CD4-positive, alpha-beta T cell treated with Interferon gamma for 1 hour (primary cell): ENCODE measurements around the gene SNAP29.
"Not testable (repeated sequence)": the region's sequence is repeated elsewhere in the genome, so short reads cannot be mapped to it uniquely, and the experiment has no call there.

Experiments used
- DNase-seq: peaks from one replicate; pipeline ENCODE4 v3.0.0-alpha.2; 2020

SNAP29 gene

DNA sequence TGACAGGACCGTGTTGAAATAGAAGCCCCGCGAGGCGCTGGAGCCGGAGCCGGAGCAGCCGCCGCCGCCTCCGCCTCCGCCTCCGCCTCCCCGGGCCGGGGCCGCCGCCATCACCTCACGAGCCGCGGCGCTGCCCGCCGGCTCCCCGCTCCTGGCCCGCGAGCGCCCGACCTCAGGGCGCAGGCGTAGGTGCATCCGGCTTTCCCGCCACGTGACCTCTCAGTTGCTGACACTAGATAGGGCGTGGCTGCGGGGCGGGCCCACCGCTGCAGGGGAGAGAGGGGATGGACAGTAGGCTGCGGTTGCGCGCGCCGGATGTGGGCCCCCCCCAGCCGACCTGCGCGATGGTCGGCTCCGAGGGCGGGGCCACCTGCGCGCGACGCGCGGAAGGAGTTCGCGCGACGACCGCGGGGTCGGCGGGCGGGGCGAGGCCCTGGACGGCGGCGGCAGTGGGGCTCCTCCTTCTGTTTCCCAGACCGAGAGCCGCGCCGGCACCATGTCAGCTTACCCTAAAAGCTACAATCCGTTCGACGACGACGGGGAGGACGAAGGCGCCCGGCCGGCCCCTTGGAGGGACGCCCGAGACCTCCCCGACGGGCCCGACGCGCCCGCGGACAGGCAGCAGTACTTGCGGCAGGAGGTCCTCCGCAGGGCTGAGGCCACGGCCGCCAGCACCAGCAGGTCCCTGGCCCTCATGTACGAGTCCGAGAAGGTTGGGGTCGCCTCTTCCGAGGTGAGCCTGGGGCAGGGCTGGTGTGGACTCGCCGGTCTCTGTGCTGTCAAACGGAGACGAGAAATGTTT, at the start of gene SNAP29, which contains the start of gene PI4KA:
SNAP29 (plus strand) TSS at position 393 of the 802 bp plus-strand sequence; CDS start at position 497, 104 bp downstream.
PI4KA (minus strand) TSS at position 197 of the 802 bp plus-strand sequence; CDS start at position 111, 86 bp downstream.
- peak; percentile 98 for DNase-seq

DNA sequence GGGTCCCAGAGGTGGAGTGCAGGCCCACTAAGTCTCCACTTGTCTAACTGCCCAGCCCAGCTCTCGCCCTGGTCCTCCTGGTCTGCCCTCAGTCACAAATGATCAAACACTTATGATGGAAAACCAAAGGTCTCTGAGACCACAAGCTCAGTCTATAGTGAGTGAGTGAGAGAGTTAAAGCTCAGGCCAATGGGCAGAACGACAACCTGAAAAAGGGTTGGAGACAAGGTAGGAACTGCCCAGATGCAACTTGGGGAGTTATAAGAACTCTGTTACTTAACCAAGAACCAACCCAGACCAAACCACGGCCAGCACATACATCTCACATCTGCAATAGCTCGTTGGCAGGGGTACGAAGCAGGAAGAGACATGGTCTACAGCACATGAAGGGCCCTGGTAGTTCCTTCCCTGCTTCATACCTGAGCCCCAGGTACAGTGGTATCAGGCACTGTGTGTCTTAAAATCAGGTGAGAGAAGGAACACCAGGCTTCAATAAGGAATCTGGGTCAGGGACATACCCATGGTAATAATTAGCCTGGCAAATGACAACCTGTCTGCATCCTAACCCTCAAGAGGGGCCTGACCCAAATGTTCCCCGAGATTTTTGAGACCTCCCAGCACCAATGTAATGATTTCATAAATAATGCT, 49.1 kb upstream of the SNAP29 start:
- DNase-seq = no peak

DNA sequence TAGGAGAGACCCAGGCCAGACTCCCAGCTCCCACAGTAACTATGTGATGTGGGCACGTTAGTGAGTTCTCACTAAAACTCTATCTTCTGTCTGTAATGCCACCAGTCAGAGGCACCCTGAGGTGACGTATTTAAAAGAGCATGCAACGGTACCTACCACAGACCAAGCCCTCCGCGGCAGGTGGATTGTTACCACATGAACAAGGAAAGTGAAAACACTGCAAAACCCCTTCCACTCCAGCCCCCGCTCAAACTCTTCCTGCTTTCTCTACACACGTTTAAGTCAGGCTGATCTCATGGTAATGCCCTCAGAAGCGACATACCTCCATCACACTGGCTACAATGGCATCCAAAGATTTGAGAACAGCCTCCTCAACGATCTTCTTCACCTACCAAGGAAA, 48.2 kb upstream of the SNAP29 start:
- peak; percentile 37 for DNase-seq

DNA sequence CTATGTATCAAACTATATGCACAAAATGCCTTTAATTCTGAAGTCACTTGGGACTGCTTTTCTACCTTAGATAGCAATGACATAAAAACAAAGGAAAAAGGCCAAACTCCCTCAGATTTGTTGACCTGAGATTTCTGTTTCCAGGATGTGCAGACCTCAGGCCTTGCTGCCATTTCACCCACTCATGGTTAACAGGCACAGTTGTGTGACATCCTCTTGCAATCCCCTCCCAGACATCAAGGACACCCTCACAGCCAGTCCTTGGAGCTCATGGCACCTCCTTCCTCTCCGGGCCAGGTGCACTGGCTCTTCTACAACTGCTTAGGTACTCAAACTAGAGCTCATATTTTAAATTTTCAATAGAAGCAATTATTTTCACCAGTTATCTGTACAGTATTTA, 47.6 kb upstream of the SNAP29 start:
- no peak for DNase-seq

DNA sequence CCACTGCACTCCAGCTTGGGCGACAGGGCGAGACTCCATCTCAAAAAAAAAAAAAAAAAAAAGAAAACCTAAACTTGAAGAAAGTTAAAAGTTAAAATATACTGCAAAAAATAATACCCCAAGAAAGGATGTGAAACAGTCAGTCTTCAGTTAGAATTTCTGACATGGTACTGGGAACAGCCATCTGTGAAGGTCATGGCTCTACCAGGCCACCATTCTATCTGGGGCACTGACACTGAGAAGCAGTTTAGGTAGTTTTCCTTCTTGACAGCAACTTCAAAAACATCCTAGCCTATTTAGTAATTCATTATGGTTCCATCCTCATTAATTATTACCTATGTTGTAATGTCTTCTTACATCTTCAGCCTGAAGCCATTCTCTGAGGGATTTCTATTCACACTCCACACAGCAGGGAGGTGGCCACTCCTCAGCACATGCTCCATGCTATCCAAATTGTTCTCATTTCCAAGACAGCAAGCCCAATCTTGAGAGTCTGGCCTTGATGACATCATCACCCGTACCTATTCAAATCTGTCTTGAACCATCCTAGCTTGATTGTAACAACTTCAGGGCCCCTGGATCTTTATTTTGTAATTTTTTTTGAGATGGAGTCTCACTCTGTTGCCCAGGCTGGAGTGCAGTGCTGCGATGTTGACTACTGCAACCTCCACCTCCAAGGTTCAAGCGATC, 46.7 kb upstream of the SNAP29 start:
- no peak for DNase-seq

DNA sequence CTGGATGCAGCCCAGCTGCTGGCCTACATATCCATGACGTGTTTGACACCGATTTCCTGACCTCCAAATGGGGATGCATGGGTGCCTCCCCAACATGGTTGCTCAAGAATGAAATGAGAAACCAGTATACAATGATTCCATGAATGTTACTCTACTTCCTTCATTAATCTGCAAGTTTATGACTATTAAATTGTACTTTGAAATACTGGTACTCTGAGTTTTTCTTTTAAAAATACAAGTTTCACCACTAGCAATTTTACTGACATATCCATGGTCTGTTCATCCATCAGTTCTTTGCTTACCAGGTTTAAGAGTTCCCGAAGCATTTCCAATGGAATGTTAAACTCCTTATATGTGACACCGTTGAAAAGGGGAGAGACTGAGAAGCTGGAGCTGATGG, 45.8 kb upstream of the SNAP29 start:
- DNase-seq = no peak

DNA sequence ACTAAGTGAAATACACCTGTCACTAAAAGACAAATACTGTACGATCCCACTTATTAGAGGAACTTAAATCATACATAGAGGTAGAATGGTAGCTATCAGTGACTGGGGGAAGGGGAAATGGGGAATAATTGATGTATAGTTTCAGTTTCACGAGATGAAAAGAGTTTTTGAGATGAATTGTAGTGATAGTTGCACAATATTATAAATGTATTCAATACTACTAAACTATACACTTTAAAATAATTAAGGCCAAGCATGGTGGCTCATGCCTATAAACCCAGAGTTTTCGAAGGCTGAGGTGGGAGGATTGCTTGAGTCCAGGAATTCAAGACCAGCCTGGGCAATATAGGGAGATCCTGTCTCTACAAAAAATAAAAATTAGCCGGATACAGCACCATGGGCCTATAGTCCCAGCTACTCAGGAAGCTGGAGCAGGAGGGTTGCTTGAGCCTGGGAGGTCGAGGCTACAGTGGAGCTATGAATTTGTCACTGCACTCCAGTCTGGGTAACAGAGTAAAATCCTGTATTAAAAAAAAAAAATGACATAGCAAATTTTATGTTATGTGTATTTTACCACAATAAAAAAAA, 44.5 kb upstream of the SNAP29 start:
- DNase-seq = no peak

DNA sequence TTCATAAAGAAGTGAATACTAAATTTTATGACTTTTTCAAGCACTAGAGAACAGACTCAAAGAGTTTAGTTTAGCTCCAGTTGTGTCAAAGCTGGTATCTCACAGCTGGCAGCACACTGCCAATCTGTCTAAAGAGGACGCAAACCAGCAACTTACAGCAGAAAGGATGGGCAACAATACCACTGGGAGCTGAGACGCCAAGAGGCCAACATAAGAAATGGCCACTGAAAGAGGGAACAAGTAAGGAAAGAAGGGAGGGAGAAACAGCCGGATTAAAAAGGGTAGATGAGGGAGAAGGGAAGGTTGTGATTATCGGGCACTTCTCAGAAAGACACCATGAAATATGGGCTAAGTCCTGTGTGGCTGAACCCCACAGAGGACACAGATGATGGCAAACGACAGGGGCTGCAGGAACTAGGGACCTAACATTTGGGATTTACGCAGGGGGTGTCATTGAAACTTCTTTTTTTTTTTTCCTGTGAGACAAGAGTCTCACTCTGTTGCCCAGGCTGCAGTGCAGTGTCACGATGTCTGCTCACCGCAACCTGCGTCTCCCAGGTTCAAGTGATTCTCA, 43.2 kb upstream of the SNAP29 start:
- no peak for DNase-seq

DNA sequence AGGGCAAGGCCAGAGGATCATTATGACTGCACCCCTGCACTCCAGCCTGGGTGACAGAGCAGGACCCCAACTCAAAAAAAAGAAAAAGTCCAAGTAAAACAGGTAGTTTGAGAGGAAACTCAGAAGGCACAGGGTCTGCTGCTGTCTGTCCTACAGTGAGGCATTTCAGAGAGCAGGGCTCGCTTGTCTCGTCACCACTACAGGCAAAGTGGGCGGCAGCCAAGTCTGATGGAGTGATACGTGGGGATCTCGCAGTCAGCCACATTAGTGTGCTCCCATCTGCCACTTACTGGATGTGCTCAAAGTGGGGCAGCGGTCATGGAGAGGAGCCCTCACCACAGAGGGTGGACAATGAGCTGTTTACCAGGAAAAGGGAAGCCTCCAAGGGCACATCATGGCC, 42.2 kb upstream of the SNAP29 start:
- DNase-seq = no peak

DNA sequence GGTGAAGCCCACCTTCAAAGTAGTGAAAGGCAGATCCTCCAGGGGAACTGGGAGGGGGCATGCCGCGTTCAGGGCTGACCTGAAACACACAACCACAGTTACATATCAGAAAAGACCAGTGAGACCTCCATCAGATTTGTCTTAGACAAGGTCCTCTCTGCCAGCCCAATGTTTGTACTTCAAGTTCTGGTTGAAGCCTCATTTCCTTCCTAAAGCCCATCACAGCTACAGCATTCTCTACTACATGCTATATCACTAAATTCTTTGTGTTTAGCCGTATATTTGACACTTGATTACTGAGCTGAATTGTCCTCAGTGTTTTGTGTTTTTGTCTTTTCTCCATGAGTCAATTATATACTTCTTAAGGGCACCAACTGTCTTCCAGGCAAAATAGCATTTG, 40.3 kb upstream of the SNAP29 start:
- no peak for DNase-seq

DNA sequence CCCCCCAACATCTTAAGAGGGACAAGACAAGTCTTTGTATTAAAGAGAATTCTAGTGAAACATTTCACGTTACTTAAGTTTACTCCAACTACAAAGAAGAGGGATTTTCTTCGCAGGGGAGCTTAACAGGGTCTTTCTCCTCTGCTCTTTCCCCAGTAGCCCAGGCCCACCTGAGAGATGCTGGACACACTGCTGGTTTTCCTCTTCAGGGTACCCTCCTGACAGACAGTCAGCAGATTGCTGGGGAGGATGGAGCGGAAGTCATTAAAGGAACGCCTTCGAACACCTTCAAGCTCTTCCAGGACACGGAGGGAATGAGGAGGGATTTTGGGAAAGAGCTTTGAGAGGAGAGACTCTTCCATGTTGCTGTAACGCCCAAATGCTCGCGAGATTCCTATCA, 39.3 kb upstream of the SNAP29 start:
- no peak for DNase-seq

DNA sequence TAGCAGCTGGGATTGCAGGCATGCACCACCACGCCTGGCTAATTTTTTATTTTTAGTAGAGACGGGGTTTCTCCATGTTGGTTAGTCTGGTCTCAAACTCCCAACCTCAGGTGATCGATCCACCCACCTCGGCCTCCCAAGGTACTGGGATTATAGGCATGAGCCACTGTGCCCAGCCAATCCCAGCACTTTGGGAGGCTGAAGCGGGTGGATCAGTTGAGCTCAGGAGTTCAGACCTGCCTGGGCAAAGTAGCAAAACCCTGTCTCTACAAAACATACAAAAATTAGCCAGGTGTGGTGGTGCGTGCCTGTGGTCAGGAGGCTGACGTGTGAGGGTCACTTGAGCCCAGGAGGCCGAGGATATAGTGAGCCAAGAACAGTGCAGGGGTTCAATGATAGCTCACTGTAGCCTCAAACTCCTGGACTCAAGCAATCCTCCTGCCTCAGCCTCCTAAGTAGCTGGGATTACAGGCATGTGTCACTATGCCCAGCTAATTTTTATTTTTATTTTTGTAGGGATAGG, 37.0 kb upstream of the SNAP29 start:
- DNase-seq = not testable (repeated sequence)

DNA sequence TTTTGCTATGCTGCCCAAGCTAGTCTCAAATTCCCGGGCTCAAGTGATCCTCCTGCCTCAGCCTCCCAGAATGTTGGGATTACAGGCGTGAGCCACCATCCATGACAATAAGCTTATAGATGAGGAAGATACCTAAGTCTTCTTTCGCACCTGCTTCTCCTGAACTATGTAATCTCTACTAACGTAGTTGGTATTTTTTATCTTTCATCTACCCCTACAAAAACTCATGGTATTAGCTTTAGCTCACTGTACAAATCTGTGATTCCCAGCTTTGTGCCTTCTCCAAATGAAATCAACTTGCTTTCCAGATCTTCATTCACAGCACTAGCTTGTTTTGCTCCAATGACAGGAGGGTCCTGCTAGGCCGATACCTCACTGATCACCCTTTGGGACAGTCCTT, 36.6 kb upstream of the SNAP29 start:
- no peak for DNase-seq

DNA sequence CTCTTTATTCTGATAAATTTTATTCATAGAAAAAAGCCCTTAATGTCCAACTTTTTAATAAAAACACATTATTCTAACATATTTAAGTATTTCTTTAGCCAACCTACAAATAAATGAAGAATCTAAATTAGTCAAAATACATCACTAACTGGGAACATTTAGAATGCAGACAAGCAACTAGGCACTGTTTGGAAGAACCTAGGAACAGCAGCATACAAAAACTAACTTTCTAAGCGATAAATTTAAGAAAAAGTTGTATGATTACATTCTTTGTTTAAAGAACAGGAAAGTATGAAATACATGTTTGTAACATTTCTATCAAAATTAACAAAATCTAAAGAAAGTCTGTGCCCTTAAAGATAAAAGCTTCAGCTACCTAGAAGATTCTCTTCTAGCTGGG, 35.5 kb upstream of the SNAP29 start:
- DNase-seq = no peak

DNA sequence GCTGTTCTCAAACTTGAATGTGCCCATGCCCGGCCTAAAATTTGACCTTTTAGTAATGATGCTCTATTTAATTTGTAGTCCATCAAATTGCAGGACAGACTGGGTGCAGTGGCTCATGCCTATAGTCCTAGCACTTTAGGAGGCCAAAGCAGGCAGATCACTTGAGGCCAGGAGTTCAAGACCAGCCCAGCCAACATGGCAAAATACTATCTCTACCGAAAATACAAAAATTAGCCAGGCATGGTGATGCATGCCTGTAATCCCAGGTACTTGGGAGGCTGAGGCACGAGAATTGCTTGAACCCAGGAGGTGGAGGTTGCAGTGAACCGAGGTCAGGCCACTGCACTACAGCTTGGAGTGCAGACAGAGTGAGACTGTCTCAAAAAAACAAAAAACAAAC, 33.6 kb upstream of the SNAP29 start:
- not testable (repeated sequence) for DNase-seq

DNA sequence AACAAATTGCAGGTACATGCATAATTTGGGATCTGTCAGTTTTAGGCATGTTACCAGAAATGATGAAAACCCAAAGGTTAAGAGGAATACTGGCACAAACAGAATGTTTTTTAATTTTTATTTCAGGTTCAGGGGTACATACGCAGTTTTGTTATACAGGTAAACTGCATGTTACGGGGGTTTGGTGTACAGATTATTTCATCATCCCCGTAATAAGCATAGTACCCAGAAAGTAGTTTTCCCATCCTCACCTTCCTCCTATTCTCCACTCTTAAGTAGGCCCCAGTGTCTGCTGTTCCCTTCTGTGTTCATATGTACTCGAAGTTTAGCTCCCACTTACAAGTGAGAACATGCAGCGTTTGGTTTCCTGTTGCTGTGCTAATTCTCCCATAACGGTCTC, 33.2 kb upstream of the SNAP29 start:
- no peak for DNase-seq

DNA sequence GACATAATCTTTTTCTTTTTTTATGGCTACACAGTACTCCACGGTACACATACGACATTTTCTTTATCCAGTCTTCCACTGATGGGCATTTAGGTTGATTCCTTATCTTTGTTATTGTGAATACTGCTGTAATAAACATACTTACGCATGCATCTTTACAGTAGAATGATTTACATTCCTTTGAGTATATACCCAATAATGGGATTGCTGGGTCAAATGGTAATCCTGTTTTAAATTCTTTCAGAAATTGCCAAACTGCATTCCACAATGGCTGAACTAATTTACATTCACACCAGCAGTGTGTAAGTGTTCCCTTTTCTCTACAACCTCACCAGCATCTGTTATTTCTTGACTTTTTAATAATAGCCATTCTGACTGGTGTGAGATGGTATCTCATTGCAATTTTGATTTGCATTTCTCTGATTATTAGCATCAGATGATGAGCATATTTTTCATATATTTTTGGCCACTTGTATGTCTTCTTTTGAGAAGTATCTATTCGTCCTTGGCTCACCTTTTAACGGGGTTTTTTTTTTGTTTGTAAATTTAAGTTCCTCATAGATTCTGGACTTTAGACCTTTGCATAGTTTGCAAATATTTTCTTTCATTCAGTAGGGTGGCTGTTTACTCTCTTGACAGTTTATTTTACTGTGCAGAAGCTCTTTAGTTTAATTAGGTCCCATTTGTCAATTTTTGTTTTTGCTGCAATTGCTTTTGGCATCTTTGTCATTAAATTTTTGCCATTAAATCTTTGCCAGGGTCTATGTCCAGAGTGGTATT, 32.2 kb upstream of the SNAP29 start:
- not testable (repeated sequence) for DNase-seq

DNA sequence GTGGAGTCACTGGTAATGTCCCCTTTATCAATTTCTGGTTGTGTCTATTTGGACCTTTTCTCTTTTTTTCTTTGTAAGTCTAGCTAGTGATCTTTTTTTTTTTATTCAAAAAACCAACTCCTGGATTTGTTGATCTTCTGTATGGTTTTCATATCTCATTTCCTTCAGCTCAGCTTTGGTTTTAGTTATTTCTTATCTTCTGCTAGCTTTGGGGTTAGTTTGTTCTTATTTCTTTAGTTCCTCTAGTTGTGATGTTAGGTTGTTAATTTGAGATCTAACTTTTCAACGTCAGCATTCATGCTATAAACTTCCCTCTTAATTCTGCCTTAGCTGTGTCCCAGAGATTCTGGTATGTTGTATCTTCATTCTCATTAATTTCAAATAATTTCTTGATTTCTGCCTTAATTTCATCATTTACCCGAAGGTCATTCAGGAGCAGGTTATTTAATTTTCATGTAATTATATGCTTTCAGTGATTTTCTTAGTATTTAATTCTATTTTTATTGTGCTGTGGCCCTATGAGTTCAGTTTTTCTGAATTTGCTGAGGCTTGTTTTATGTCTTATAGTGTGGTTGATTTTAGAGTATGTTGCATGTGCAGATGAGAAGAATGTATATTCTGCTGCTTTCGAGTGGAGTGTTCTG, 29.2 kb upstream of the SNAP29 start:
- DNase-seq = no peak

DNA sequence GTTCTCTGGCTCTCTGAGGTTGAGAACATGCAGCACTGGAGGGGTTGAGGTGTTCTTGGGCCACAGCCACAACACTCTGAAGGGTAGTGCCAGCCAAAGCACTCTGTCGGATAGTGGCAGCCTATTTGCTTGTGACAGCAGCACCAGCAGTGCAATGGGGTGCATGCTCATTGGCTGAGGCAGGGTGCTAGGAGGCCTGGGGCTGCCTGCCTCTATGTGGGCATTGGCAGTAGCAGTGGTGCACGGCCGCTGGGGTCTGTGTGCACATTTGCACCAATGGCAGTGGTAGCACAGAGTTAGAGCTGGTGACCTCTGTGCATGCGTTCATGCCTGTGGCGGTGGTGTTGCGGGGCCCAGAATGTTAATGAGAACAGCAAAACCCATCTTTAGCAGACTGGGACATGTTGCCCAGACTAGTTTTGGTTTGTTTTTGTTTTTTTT, 25.6 kb upstream of the SNAP29 start:
- DNase-seq = no peak

DNA sequence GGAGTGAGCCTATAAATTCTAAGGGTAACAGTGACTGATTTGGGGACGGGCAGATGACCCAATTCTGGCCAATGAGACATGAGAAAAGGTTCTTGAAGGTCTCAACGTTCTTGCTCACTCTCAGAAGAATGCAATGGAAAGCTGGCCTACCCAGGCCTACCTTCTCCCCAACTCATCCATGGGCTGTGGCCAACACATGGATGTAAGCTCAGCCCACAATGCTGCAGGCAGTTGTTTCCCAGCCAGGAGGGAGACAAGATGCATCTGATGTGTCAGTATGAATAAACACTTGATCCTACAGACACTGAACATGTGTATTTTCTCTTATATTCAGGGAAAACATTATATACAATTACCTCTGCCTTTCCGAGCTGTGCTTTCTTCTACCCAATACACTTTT, 24.6 kb upstream of the SNAP29 start:
- DNase-seq = no peak

DNA sequence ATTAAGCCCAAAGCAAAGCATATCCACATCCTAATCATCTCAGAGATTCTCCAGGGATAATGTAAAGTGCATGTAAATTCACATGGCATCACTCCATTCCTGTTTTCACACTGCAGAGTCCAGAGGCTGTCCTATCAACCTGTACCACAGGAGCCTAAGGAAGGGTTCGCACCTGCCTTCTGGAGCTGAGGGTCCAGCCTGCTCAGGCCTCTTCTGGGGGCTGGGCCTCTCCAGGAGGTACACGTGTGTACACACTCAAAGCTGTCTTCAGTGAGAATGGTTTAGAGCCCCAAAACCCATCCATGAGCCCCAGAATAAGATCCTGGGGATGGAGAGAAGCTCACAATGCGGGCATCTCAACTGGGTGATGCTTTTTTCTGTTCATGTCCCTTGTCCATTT, 24.1 kb upstream of the SNAP29 start:
- no peak for DNase-seq
